GM12865 (cell line): ENCODE results near the gene ITGB8.

Experiments used
- DNase-seq: peaks from one replicate; pipeline ENCODE4 v3.0.0; 2010; ENCODE audit warnings: low read depth
- H3K4me3 ChIP-seq: 2 replicates; pipeline ENCODE4 v1.5.1; 2011; ENCODE audit warnings: mild to moderate bottlenecking, low read depth, low read length, control low read depth
- TF ChIP-seq, protein P1 (sequence below): IDR thresholded peaks from 2 replicates; pipeline ENCODE4 v1.5.1; 2011; ENCODE audit warnings: low read length, control low read depth, low read depth, inconsistent platforms; ENCODE audit not compliant: insufficient read depth; ENCODE audit errors: missing control alignments

Gene ITGB8

DNA sequence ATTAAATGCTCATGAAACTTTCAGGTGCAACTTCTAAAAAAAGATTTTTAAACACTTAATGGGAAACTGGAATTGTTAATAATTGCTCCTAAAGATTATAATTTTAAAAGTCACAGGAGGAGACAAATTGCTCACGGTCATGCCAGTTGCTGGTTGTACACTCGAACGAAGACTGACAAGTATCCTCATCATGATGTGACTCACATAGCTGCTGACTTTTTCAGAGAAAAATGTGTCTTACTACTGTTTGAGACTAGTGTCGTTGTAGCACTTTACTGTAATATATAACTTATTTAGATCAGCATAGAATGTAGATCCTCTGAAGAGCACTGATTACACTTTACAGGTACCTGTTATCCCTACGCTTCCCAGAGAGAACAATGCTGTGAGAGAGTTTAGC lies 79.3 kb downstream of the ITGB8 start:
- no peak for DNase-seq
- no peak overlapping the region for H3K4me3 ChIP-seq
- TF ChIP-seq, protein P1, sequence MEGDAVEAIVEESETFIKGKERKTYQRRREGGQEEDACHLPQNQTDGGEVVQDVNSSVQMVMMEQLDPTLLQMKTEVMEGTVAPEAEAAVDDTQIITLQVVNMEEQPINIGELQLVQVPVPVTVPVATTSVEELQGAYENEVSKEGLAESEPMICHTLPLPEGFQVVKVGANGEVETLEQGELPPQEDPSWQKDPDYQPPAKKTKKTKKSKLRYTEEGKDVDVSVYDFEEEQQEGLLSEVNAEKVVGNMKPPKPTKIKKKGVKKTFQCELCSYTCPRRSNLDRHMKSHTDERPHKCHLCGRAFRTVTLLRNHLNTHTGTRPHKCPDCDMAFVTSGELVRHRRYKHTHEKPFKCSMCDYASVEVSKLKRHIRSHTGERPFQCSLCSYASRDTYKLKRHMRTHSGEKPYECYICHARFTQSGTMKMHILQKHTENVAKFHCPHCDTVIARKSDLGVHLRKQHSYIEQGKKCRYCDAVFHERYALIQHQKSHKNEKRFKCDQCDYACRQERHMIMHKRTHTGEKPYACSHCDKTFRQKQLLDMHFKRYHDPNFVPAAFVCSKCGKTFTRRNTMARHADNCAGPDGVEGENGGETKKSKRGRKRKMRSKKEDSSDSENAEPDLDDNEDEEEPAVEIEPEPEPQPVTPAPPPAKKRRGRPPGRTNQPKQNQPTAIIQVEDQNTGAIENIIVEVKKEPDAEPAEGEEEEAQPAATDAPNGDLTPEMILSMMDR = no peak

DNA sequence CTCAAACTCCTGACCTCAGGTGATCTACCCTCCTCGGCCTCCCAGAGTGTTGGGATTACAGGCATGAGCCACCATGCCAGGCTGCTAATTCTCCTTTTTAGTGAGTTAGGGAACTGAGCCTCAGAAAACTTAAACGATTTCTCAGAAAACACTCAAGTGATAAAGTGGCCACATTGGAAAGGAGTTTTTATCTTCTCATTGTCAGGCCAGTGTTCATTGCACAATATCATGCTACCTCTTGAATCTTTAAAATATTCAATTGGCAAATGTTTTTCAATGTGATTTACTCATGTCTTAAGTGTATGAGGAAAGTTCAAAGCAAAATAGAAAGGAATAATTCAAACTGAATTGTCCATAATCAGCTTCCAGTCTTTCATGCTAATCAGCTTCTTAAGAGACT lies 80.7 kb downstream of the ITGB8 start:
- DNase-seq = no peak
- H3K4me3 ChIP-seq = no peak overlapping the region
- TF ChIP-seq, protein P1 = no peak

DNA sequence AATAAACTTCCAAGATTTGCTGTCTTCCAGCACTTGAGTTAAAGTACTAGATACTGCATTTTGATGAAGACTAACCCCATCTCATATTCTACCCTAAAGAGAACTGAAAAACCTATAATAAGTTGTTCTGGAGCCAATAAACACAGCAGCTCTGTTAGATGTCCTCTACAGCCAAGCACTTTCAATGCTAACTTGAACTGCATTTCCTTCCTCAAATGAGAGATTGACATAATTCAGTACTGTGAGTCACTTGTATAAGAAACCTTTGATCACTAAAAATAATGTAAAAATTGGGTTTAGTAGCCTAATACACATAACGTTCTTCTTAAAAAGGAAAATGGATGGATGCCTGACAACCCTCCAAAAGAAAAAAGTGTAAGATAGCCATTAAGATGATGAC lies 81.3 kb downstream of the ITGB8 start:
- TF ChIP-seq, protein P1 = no peak
- H3K4me3 ChIP-seq = no peak overlapping the region
- no peak for DNase-seq

DNA sequence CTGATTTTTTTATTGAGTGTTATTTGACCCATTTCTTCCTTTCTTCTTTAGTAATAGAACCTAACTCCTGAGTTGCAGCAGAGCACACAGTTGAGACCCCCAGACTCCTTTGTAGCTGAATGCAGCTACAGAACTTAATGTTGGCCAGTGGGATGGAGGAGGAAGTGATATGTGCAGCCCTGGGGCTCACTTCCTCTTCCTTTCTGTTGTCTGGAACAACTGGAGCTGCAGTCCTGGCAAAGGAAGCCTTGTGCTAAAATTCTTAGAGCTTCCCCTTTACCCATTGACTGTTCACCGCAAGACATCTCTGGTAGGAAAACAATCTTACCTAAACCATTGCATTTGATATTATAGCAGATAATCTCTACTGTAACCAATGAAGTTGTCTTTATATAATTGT lies 86.6 kb downstream of the ITGB8 start:
- H3K4me3 ChIP-seq = no peak overlapping the region
- TF ChIP-seq, protein P1 = no peak
- DNase-seq = no peak

DNA sequence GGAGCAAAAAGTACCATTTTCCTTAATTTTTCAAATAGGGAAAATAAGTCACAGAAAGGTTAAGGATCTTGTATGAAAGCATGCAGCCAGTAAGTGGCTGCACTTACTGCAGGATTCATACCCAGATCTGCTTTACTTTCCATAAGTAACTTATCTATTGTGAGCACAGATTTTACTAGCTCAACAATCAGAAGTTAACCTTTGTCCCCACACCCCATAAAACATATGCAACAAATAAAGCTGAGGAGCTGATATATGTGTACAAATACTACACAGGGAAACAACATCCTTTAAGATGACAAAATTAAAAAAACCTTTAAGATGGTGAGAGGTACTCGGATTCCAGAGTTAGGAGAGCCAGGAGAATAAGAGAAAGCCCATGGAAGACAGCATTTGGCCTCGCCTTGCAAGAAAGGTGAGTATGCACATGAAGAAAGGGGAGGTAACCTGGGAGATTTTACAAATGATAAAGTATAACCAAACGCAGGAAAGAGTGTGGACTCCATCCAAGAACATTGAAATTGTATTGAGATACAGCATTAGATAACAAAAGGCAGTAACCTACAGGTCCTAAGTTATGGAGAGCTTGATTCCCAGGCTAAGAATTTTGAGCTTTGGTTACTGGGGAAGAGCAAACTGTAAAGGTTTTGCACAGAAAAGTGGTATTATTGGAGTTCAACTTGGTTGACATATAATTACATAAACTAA lies 87.1 kb downstream of the ITGB8 start:
- TF ChIP-seq, protein P1 = no peak
- no peak for DNase-seq
- H3K4me3 ChIP-seq = no peak overlapping the region

DNA sequence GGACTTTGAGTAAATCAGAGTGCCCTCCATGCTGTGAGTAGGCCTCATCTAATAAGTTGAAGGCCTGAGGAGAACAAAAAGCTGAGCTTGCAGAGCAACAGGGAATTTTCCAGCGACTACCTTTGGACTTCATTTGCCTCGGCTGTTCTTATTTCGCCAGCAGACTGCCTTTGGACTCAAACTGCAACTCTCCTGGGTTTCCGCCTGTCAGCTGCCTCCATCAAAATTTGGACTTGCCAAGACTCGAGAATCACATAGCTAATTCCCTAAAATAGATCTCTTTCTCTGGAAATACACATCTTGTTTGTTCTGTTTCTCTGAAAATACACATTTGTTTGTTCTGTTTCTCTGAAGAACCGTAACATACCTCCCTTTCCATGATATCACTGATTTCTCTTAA lies 93.8 kb downstream of the ITGB8 start:
- DNase-seq = no peak
- H3K4me3 ChIP-seq = no peak overlapping the region
- TF ChIP-seq, protein P1 = no peak

DNA sequence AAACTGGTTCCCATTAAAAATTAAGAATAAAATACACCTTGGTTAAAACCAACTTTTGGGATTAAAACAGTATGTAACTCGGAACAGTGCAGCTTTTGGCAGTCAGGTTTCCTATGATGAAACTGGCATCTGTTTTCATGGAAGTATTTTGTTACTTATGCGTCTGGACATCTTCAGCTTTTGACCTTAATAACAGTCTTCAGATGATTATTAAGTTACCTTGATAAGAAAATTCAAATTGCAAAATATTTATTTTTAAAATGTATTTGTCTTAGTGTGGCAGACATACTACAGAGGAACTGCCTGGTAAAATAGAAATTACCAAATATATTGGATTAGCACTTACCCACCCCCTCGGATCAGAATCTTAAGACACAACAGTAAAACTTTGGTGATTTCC lies 100.0 kb downstream of the ITGB8 start:
- no peak for DNase-seq
- TF ChIP-seq, protein P1 = no peak
- H3K4me3 ChIP-seq = no peak overlapping the region
